ENCODE data around the gene KCNK18. TPM values are rescaled to one million over a fixed set of nuclear protein-coding genes. Genes with fewer than 3 reads are reported as not detected.

KCNK18 gene
- total RNA-seq, 1 experiment from 2014 or later, result not detected

DNA sequence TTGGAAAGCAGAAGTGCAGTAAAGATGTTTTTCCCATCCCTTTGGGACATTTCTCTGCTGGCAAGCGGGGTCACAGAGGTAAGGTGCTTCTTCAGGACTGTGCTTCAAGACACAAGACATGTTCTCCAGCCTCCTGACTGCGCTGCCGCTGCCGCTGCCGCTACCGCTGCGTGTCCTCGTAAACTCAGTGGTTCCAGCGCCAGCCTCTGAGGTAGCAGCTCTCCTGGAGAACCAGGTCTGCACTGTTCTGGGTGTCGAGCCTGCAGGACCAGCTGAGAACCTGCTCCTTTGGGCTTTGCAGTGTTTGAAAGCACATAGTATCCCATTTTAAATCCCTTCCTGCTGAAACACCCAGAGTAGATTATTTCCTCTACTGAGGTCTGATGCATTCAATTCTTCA is 13.0 kb upstream of the KCNK18 start:
- no peak for DNase-seq
- Histone ChIP-seq H4K8ac (replicated peaks; ENCODE audit: insufficient read length, low read depth, low read length) (no peak overlapping the region), H3K27me3 (ENCODE audit: insufficient read depth, low read length) (peaks cover 2% of the 10 kb centered on the region; the same call in 1 of the 2 replicates), H2BK12ac (ENCODE audit: insufficient read length, low read depth, low read length) (no peak overlapping the region), H3K4ac (ENCODE audit: low read depth, low read length) (no peak overlapping the region), H4K20me1 (ENCODE audit: control insufficient read depth, insufficient read depth, insufficient read length) (no peaks in the 10 kb centered on the region), H2BK20ac (ENCODE audit: low read depth, low read length, poor library complexity, severe bottlenecking) (no peak overlapping the region), H2BK120ac (ENCODE audit: low read depth, low read length, poor library complexity, severe bottlenecking) (no peak overlapping the region), H3K23me2 (ENCODE audit: insufficient read length, low read depth, low read length, poor library complexity, severe bottlenecking) (no peaks in the 10 kb centered on the region), H3K27ac (ENCODE audit: insufficient read length, low read depth, low read length) (no peak overlapping the region), H2AFZ (ENCODE audit: low read length) (no peak overlapping the region), H4K91ac (ENCODE audit: insufficient read length, low read depth, low read length) (no peak overlapping the region), H3K14ac (ENCODE audit: insufficient read depth, low read length) (no peak overlapping the region), H3K79me1 (ENCODE audit: insufficient read depth, low read depth, low read length, poor library complexity, severe bottlenecking) (no peaks in the 10 kb centered on the region), H3K56ac (ENCODE audit: insufficient read length, low read depth, low read length) (no peak overlapping the region), H3K79me2 (ENCODE audit: insufficient read depth, low read length) (no peaks in the 10 kb centered on the region), H2AK5ac (ENCODE audit: insufficient read length, low read length) (no peak overlapping the region), H2BK5ac (ENCODE audit: insufficient read length, low read length) (no peak overlapping the region), H2BK15ac (ENCODE audit: low read depth, low read length) (no peak overlapping the region), H3T11ph (ENCODE audit: low read length) (no peak overlapping the region), H3K23ac (ENCODE audit: insufficient read length, low read depth, low read length) (no peak overlapping the region), H3K9me3 (ENCODE audit: control insufficient read depth, low read depth, low read length) (no peaks in the 10 kb centered on the region), H4K5ac (ENCODE audit: insufficient read length, low read depth, low read length) (no peak overlapping the region), H3K4me2 (ENCODE audit: insufficient read depth, insufficient read length, low read length) (no peak overlapping the region), H3K18ac (ENCODE audit: insufficient read length, low read depth, low read length) (no peak overlapping the region), H3K4me1 (ENCODE audit: insufficient read depth, low read length) (no peaks in the 10 kb centered on the region), H3K9ac (ENCODE audit: extremely low read depth, insufficient read length, low read length) (no peak overlapping the region)
- H3K9me3 Mint-ChIP-seq, result peaks cover 5 to 9% of the 10 kb centered on the region in 2 experiments; a peak in 3 of 5 replicates
- H3K4me3 Mint-ChIP-seq, result no peak overlapping the region
- TF ChIP-seq, protein P1, sequence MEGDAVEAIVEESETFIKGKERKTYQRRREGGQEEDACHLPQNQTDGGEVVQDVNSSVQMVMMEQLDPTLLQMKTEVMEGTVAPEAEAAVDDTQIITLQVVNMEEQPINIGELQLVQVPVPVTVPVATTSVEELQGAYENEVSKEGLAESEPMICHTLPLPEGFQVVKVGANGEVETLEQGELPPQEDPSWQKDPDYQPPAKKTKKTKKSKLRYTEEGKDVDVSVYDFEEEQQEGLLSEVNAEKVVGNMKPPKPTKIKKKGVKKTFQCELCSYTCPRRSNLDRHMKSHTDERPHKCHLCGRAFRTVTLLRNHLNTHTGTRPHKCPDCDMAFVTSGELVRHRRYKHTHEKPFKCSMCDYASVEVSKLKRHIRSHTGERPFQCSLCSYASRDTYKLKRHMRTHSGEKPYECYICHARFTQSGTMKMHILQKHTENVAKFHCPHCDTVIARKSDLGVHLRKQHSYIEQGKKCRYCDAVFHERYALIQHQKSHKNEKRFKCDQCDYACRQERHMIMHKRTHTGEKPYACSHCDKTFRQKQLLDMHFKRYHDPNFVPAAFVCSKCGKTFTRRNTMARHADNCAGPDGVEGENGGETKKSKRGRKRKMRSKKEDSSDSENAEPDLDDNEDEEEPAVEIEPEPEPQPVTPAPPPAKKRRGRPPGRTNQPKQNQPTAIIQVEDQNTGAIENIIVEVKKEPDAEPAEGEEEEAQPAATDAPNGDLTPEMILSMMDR (conservative IDR thresholded peaks at IDR 0.05), result no peak
- H3K4me1 Mint-ChIP-seq, result peaks cover 3% of the 10 kb centered on the region in 2 experiments; a peak in 2 of 4 replicates
- H3K27me3 Mint-ChIP-seq (ENCODE audit: low read depth), result peaks cover 47% of the 10 kb centered on the region
- no peak overlapping the region; a peak in 1 of 7 replicates for H3K27ac Mint-ChIP-seq
- WGBS (ENCODE audit: extremely low coverage, insufficient read length, low lambda C conversion rate), result no CpG with 5 or more reads among the region's 10 CpGs
- H3K36me3 Mint-ChIP-seq (ENCODE audit: insufficient read depth in 1 of 3, low read depth in 3 of 3), result peaks cover 0 to 3% (median 0%) of the 10 kb centered on the region in 3 experiments; a peak in 2 of 7 replicates

Data from H9 (cell line).